GM12873 (cell line): ENCODE measurements around the gene PCNX4.

Experiments
- CTCF ChIP-seq: IDR thresholded peaks from 2 replicates; pipeline ENCODE4 v1.5.1; 2012; ENCODE audit warnings: low read depth, mild to moderate bottlenecking, moderate library complexity, low read length, control low read depth; ENCODE audit not compliant: insufficient read depth; ENCODE audit errors: missing control alignments

Gene PCNX4

GRCh38 chr14:60174352-60175254 is 82.9 kb downstream of the PCNX4 start:
- TF ChIP-seq CTCF = no peak

GRCh38 chr14:60175255-60175902 is 83.7 kb downstream of the PCNX4 start:
- TF ChIP-seq CTCF = no peak

GRCh38 chr14:60178164-60178563 is 86.4 kb downstream of the PCNX4 start:
- TF ChIP-seq CTCF = no peak

GRCh38 chr14:60178820-60179219 is 87.1 kb downstream of the PCNX4 start:
- no peak for TF ChIP-seq CTCF

- no peak for TF ChIP-seq CTCF
Measured at GRCh38 chr14:60179431-60179869, 87.7 kb downstream of the PCNX4 start.

GRCh38 chr14:60183138-60183537 is 91.4 kb downstream of the PCNX4 start:
- TF ChIP-seq CTCF = no peak

GRCh38 chr14:60183741-60184140 is 92.0 kb downstream of the PCNX4 start:
- TF ChIP-seq CTCF = no peak
